Stimulated activated naive CD8-positive, alpha-beta T cell treated with anti-CD3 and anti-CD28 coated beads, Interleukin-15, amount 100 ng/mL, for 72 hours (primary cell): ENCODE data around the gene CBX8.

ENCODE experiments used
- ATAC-seq: fragments of 150-1000 bp; cut with Tn5 transposase; 2 replicates; pipeline ENCODE4 v1.10.0; 2021; ENCODE audit warnings: mild to moderate bottlenecking, moderate library complexity
- DNase-seq, 2 donors: peaks; one replicate each; pipeline ENCODE4 v3.0.0; 2021 to 2022
- H3K27ac Mint-ChIP-seq, 2 donors: one replicate each; pipeline ENCODE4 v1.8.0; 2022; ENCODE audit warnings: mild to moderate bottlenecking in 2 of 2, mixed read lengths in 2 of 2, moderate library complexity in 2 of 2
- H3K27me3 Mint-ChIP-seq: one replicate; pipeline ENCODE4 v1.8.0; 2022; ENCODE audit warnings: mixed read lengths
- H3K4me1 Mint-ChIP-seq: one replicate; pipeline ENCODE4 v1.8.0; 2022; ENCODE audit warnings: mild to moderate bottlenecking, mixed read lengths
- H3K4me3 Mint-ChIP-seq, 2 donors: one replicate each; pipeline ENCODE4 v1.8.0; 2022; ENCODE audit warnings: mild to moderate bottlenecking in 2 of 2, mixed read lengths in 2 of 2, moderate library complexity in 1 of 2
- H3K9me3 Mint-ChIP-seq, 2 donors: one replicate each; pipeline ENCODE4 v1.8.0; 2022; ENCODE audit warnings: mixed read lengths in 2 of 2

CBX8 gene

GRCh38 chr17:79814974-79815835, 18.3 kb upstream of the CBX8 start:
- Mint-ChIP-seq H3K9me3 (no peaks in the 10 kb centered on the region), H3K27ac (no peak overlapping the region)
- DNase-seq, result no peak

GRCh38 chr17:79814127-79814973, 17.5 kb upstream of the CBX8 start:
- Mint-ChIP-seq H3K9me3 (no peaks in the 10 kb centered on the region), H3K27ac (peak overlapping the region in 1 of 2 donors; percentile 85), H3K27me3 (peaks cover 80% of the 10 kb centered on the region), H3K4me3 (peak overlapping the region; percentile 70 to 76), H3K4me1 (peaks cover 46% of the 10 kb centered on the region)
- DNase-seq (no peak), ATAC-seq (no peak)

More at GRCh38 chr17:79814974-79815835, 18.3 kb upstream of the CBX8 start:
- no peak for ATAC-seq
- H3K27me3 Mint-ChIP-seq, result peaks cover 80% of the 10 kb centered on the region
- H3K4me1 Mint-ChIP-seq, result peaks cover 38% of the 10 kb centered on the region
- H3K4me3 Mint-ChIP-seq, result peak overlapping the region in 1 of 2 donors; percentile 29

GRCh38 chr17:79813297-79814126, 16.6 kb upstream of the CBX8 start:
- H3K27me3 Mint-ChIP-seq, result peaks cover 84% of the 10 kb centered on the region
- H3K9me3 Mint-ChIP-seq, result no peaks in the 10 kb centered on the region
- ATAC-seq (no peak), DNase-seq (no peak)
- peaks cover 55% of the 10 kb centered on the region for H3K4me1 Mint-ChIP-seq
- H3K4me3 Mint-ChIP-seq, result peak overlapping the region; percentile 76 to 80
- peak overlapping the region; percentile 76 to 85 for H3K27ac Mint-ChIP-seq

GRCh38 chr17:79812353-79813258, 15.7 kb upstream of the CBX8 start:
- H3K9me3 Mint-ChIP-seq, result no peaks in the 10 kb centered on the region
- H3K27ac Mint-ChIP-seq, result no peak overlapping the region
- peaks cover 84% of the 10 kb centered on the region for H3K27me3 Mint-ChIP-seq
- ATAC-seq (no peak), DNase-seq (no peak)
- H3K4me1 Mint-ChIP-seq, result peaks cover 59% of the 10 kb centered on the region
- peak overlapping the region; percentile 42 to 55 for H3K4me3 Mint-ChIP-seq

GRCh38 chr17:79811868-79812352, 15.0 kb upstream of the CBX8 start:
- H3K27me3 Mint-ChIP-seq, result peaks cover 84% of the 10 kb centered on the region
- DNase-seq (no peak), ATAC-seq (no peak)
- peak overlapping the region; percentile 42 to 55 for H3K4me3 Mint-ChIP-seq
- H3K27ac Mint-ChIP-seq, result peak overlapping the region in 1 of 2 donors; percentile 30
- peaks cover 65% of the 10 kb centered on the region for H3K4me1 Mint-ChIP-seq
- no peaks in the 10 kb centered on the region for H3K9me3 Mint-ChIP-seq

DNA sequence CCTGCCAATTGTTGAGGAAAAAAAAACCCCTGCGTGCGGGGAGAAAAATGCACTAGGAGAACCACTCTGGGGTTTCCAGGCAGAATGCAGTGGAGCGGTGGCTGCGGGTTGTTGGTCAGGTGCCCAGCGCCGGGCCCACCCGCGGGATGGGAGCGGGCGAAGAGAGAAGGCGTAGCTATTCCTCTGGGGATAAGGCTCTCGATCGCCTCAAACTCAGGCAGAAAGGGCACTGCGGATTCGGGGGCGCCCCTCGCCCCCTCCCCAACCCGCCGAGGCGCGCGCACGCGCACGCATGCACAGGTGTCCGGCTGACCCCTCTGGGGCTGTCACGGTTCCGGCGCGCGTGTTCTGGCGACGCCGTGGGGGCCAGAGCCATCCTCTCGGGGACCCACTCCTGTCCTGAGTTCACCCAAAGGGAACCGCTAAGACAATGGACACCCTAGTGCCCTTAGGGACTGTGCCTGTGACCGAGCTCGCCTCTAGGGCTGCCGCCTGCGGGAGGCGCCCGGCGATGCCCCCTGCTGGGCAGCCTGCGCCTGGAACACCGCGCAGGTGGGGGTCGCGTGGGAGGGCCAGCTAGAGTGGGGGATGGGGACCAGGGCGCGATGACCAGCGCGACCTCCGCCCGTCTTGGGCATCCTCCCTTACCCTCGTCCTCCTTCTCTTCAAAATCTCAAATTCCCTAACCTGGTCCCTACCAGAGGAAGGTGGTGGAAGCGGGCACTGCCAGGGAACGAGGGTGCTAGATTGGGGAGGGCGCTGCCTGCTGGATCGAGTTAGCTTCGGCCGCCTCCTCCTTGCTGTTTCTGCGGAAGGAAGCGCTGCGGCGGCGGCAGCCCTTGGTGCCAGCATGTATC, 14.4 kb upstream of the CBX8 start:
- peaks cover 71% of the 10 kb centered on the region for H3K4me1 Mint-ChIP-seq
- H3K9me3 Mint-ChIP-seq, result no peaks in the 10 kb centered on the region
- H3K27me3 Mint-ChIP-seq, result peaks cover 84% of the 10 kb centered on the region
- peak; percentile 46 for ATAC-seq
- H3K4me3 Mint-ChIP-seq, result peak overlapping the region; percentile 55
- peak in 1 of 2 donors; percentile 58 for DNase-seq
- no peak overlapping the region for H3K27ac Mint-ChIP-seq

GRCh38 chr17:79810130-79811010, 13.5 kb upstream of the CBX8 start:
- no peak overlapping the region for H3K27ac Mint-ChIP-seq
- H3K9me3 Mint-ChIP-seq, result no peaks in the 10 kb centered on the region
- peak; percentile 86 for ATAC-seq
- H3K4me3 Mint-ChIP-seq, result peak overlapping the region; percentile 55
- H3K4me1 Mint-ChIP-seq, result peaks cover 76% of the 10 kb centered on the region
- peak; percentile 73 to 80 for DNase-seq
- peaks cover 86% of the 10 kb centered on the region for H3K27me3 Mint-ChIP-seq

GRCh38 chr17:79809530-79810129, 12.8 kb upstream of the CBX8 start:
- Mint-ChIP-seq H3K9me3 (no peaks in the 10 kb centered on the region), H3K4me3 (peak overlapping the region; percentile 55 to 68), H3K27ac (no peak overlapping the region), H3K4me1 (peaks cover 81% of the 10 kb centered on the region), H3K27me3 (peaks cover 88% of the 10 kb centered on the region)
- DNase-seq (no peak), ATAC-seq (no peak)

DNA sequence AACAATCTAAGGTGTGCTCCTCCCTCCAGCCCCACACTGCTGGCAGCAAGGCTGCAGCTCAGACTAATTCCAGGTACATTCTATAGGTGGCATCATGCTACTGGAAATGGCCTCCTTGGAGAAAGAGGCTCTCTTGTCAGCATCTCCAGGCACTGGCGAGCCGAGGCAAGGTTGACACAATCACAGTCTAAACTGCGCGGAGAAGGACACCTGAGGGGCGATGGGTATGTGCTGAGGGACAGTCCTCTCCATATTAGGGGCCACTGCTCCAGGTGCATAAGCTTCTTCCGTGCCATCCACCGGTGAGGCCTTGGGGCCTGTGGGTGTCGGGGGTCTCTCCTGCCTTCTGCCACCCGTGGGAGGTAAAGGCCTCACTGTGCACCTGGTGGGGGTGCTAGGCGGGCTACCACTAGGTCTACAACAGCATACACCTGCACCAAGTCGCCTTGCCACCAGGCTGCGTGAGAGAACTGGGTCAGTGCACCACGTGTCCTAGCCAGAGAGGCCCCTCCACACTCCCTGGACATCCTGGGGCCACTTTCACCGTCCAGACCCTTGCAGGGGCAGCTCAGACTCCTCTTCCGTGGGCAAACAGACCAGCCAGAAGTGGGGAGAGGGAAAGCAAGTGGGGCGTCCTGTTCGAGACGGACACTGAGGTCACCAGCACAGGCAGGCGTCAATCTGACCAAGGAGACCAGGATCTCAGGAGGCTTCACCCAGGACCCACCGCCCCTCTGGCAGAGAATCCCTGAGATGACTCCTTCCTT, 12.1 kb upstream of the CBX8 start:
- no peak for DNase-seq
- Mint-ChIP-seq H3K27me3 (peaks cover 82% of the 10 kb centered on the region), H3K27ac (no peak overlapping the region), H3K4me3 (peak overlapping the region; percentile 47 to 67), H3K4me1 (peaks cover 78% of the 10 kb centered on the region), H3K9me3 (no peaks in the 10 kb centered on the region)
- peak; percentile 16 for ATAC-seq

DNA sequence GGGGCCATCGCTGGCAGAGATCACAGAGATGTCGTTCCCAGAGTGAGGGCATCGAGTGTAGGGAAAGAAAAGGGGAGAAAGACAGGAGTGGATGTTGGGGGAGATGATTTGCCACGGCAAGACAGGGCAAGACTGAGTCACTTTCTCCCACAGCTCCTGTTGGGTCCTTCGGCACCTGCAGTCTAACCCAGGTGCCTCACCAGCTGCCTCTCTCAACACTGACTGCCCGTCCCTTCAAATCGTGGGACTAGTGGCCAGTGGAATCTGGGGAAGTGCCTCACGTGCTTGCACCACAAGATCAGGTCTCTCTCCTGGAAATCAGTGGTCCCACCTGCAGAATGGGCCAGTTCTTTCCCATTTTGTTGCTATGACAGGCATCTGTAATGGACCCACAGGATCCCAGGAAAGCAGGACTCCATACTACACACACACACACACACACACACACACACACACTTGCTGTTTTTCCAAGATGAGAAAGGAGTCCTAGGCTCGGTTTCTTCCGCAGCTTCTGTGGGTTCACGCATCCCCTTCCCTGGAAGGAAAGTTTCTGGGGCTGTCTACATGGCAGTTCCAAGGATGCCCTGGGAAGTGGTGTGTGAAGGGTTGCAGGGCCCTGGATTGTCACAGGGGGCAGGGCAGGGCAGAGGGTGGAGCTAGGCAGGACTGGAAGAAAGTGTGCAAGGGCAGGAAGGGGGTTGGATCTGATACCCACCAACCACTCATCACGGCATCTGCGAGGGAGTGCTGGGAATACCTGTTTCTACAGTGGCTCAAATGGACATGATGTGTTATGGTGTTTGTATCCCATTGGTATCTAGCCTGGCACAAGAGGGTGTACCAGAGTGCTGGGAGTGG, 10.2 kb upstream of the CBX8 start:
- DNase-seq, result no peak
- no peak for ATAC-seq
- Mint-ChIP-seq H3K9me3 (no peaks in the 10 kb centered on the region), H3K4me1 (peaks cover 86% of the 10 kb centered on the region), H3K27me3 (peaks cover 90% of the 10 kb centered on the region), H3K4me3 (no peak overlapping the region), H3K27ac (no peak overlapping the region)

GRCh38 chr17:79806446-79806760, 9.5 kb upstream of the CBX8 start:
- H3K4me3 Mint-ChIP-seq, result no peak overlapping the region
- peaks cover 90% of the 10 kb centered on the region for H3K27me3 Mint-ChIP-seq
- no peaks in the 10 kb centered on the region for H3K9me3 Mint-ChIP-seq

More at GRCh38 chr17:79806446-79806760, 9.5 kb upstream of the CBX8 start:
- Mint-ChIP-seq H3K4me1 (peaks cover 86% of the 10 kb centered on the region), H3K27ac (no peak overlapping the region)
- no peak for DNase-seq
- no peak for ATAC-seq
